ENCODE data around the gene HELLS.

The HELLS gene

DNA sequence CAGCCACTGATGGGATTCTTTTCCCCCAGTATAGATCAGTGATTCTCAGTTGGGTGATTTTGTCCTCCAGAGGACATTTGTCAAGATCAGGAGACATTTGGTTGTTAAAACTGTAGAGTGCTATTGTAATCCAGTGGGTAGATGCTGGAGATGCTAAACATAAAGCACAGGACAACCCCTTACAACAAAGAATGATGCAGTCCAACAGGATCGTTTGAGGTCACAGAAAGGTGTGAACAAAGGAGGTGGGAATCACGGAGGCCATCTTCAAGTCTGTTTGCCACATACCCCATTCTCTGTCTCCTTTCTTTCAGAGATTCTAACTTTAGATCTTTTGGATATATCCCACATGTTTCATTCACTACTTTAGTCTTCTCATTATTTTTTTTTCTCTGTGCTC is 69.0 kb downstream of the HELLS start:
- H3K27ac ChIP-seq = no peak overlapping the region

GRCh38 chr10:94617389-94617944 is 71.9 kb downstream of the HELLS start:
- TF ChIP-seq, protein P1, sequence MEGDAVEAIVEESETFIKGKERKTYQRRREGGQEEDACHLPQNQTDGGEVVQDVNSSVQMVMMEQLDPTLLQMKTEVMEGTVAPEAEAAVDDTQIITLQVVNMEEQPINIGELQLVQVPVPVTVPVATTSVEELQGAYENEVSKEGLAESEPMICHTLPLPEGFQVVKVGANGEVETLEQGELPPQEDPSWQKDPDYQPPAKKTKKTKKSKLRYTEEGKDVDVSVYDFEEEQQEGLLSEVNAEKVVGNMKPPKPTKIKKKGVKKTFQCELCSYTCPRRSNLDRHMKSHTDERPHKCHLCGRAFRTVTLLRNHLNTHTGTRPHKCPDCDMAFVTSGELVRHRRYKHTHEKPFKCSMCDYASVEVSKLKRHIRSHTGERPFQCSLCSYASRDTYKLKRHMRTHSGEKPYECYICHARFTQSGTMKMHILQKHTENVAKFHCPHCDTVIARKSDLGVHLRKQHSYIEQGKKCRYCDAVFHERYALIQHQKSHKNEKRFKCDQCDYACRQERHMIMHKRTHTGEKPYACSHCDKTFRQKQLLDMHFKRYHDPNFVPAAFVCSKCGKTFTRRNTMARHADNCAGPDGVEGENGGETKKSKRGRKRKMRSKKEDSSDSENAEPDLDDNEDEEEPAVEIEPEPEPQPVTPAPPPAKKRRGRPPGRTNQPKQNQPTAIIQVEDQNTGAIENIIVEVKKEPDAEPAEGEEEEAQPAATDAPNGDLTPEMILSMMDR (IDR thresholded peaks at IDR 0.05) = no peak
- TF ChIP-seq ZFX (IDR thresholded peaks at IDR 0.05; ENCODE audit: borderline replicate concordance) = no peak
- no peak overlapping the region for H3K27ac ChIP-seq

More for the DNA sequence above, 69.0 kb downstream of the HELLS start:
- TF ChIP-seq, protein P1 (IDR thresholded peaks at IDR 0.05) = no peak
- no peak for TF ChIP-seq ZFX (IDR thresholded peaks at IDR 0.05; ENCODE audit: borderline replicate concordance)

DNA sequence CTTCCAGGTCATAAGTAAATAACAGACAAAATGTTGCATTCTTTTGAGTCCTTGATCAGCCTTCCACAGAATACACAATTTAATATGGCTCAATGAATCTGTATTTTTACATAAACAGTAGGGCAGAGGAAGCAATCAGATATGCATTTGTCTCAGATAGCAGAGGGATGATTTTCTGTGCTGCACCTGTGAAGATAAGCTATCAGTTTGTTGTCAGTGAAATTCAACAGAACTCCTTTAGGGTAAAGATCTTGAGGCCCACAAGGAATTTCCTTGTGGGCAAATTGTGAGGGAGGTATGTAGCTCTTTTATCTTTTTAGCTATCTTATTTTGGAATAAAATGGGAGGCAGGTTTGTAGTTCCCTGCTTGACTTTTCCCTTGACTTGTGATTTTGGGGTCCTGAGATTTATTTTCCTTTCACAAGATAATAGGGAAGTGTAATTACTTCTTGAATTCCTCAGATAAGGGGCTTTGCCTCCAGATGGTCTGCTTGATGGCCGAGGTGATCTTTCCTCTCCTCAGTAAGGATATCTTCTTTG is 77.1 kb downstream of the HELLS start:
- TF ChIP-seq ZFX (IDR thresholded peaks at IDR 0.05; ENCODE audit: borderline replicate concordance) = no peak
- TF ChIP-seq, protein P1 (IDR thresholded peaks at IDR 0.05) = no peak
- H3K27ac ChIP-seq = no peak overlapping the region

DNA sequence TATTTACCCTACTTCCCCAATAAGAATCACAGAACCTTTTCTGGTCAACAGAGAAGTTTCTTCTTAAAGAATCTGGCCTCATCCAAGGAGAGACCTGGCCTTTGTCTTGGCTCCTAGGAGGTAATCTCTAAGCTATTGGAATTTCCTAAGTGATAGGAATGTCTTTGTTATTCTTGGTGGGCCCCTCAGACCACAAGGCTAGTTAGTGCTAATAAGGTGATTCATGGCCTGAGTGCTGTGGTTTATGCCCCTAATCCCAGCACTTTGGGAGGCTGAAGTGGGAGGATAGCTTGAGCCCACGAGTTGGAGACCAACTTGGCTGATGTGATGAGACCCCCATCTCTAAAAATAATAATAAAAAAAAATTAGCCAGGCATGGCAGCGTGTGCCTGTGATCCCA is 78.0 kb downstream of the HELLS start:
- H3K27ac ChIP-seq = no peak overlapping the region
- no peak for TF ChIP-seq ZFX (IDR thresholded peaks at IDR 0.05; ENCODE audit: borderline replicate concordance)
- TF ChIP-seq, protein P1 (IDR thresholded peaks at IDR 0.05) = no peak

DNA sequence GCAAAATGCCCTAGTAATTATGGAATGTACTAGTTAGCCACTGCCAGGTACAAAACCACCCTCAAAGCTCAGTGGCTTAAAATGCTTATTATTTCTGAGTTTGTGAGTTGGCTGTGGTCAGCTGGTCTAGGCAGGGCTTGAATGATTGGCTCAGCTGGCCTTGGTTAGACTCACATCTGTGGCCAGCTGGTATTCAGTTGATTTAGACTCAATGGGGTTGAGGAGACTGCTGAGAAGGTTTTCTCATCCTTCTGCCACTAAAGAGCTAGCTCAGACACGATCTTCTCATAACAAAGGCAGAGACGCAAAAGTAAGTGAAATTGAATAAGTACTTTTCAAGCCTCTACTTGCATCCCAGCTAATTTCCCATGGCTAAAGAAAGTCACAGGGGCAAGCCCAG is 80.9 kb downstream of the HELLS start:
- no peak for TF ChIP-seq ZFX (IDR thresholded peaks at IDR 0.05; ENCODE audit: borderline replicate concordance)
- TF ChIP-seq, protein P1 (IDR thresholded peaks at IDR 0.05) = no peak
- no peak overlapping the region for H3K27ac ChIP-seq

GRCh38 chr10:94627511-94627910 is 81.9 kb downstream of the HELLS start:
- TF ChIP-seq, protein P1 (IDR thresholded peaks at IDR 0.05) = no peak
- no peak for TF ChIP-seq ZFX (IDR thresholded peaks at IDR 0.05; ENCODE audit: borderline replicate concordance)
- H3K27ac ChIP-seq = no peak overlapping the region

DNA sequence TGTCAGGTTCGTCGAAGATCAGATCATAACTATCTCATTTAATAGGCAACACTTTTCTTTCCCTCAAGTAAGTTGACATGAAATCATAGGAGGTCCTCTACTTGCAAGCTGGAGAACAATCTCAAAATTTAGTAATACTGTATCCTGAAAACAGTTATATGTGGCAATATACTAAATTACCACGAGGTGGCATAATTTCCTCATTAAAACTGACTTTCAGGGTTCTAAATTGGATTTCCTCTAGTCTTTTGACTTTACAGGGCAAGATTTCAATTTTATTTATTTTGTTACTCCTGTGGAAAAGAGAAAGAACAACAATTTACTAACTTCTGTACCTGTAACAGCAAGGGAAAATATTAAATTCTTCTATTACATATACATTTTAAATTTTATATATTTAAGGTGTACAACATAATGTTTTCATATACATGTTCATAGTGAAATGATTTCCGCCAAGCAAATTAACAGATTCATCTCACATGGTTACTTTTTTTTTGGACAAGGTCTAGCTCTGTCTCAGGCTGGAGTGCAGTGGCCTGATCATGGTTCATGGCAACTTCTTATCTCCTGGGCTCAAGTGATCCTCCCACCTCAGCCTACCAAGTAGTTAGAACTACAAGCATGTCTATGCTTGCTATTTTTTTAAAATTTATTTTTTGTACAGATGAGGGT is 84.6 kb downstream of the HELLS start:
- TF ChIP-seq ZFX (IDR thresholded peaks at IDR 0.05; ENCODE audit: borderline replicate concordance) = no peak
- TF ChIP-seq, protein P1 (IDR thresholded peaks at IDR 0.05) = peak; percentile 70
- H3K27ac ChIP-seq = no peak overlapping the region
